ENCODE data around the gene RACGAP1.
A peak's percentile ranks its signal among the peaks of the same experiment; 100 is the strongest.

The RACGAP1 gene

GRCh38 chr12:50019524-50019923, 5.8 kb downstream of the RACGAP1 start:
- H3K4me3 ChIP-seq (ENCODE audit: low read depth, low read length): no peak overlapping the region
- in situ Hi-C loops (cut with HindIII; ENCODE audit: low sequenced_read_pairs): no loop called here
- TF ChIP-seq CTCF (IDR thresholded peaks at IDR 0.05; ENCODE audit: low read depth, low read length): no peak
- DNase-seq (ENCODE audit: low read depth, low spot score): no peak

- in situ Hi-C loops (cut with HindIII; ENCODE audit: low sequenced_read_pairs): no loop called here
- no peak for DNase-seq (ENCODE audit: low read depth, low spot score)
- no peak overlapping the region for H3K4me3 ChIP-seq (ENCODE audit: low read depth, low read length)
- TF ChIP-seq CTCF (IDR thresholded peaks at IDR 0.05; ENCODE audit: low read depth, low read length): no peak
These were observed 6.3 kb downstream of the RACGAP1 start for GRCh38 chr12:50018968-50019367.

- TF ChIP-seq CTCF (IDR thresholded peaks at IDR 0.05; ENCODE audit: low read depth, low read length): no peak
- in situ Hi-C loops (cut with HindIII; ENCODE audit: low sequenced_read_pairs): no loop called here
- no peak overlapping the region for H3K4me3 ChIP-seq (ENCODE audit: low read depth, low read length)
- no peak for DNase-seq (ENCODE audit: low read depth, low spot score)
These were observed 7.1 kb downstream of the RACGAP1 start for GRCh38 chr12:50018154-50018553.

GRCh38 chr12:50017641-50018040, 7.7 kb downstream of the RACGAP1 start:
- no peak overlapping the region for H3K4me3 ChIP-seq (ENCODE audit: low read depth, low read length)
- no peak for DNase-seq (ENCODE audit: low read depth, low spot score)
- in situ Hi-C loops (cut with HindIII; ENCODE audit: low sequenced_read_pairs): no loop called here
- no peak for TF ChIP-seq CTCF (IDR thresholded peaks at IDR 0.05; ENCODE audit: low read depth, low read length)

GRCh38 chr12:50016501-50017475, 8.5 kb downstream of the RACGAP1 start:
- H3K4me3 ChIP-seq (ENCODE audit: low read depth, low read length): no peak overlapping the region
- DNase-seq (ENCODE audit: low read depth, low spot score): peak; percentile 86
- in situ Hi-C loops (cut with HindIII; ENCODE audit: low sequenced_read_pairs): no loop called here
- no peak for TF ChIP-seq CTCF (IDR thresholded peaks at IDR 0.05; ENCODE audit: low read depth, low read length)

- no peak for TF ChIP-seq CTCF (IDR thresholded peaks at IDR 0.05; ENCODE audit: low read depth, low read length)
- no peak for DNase-seq (ENCODE audit: low read depth, low spot score)
- in situ Hi-C loops (cut with HindIII; ENCODE audit: low sequenced_read_pairs): no loop called here
- no peak overlapping the region for H3K4me3 ChIP-seq (ENCODE audit: low read depth, low read length)
These were observed 11.0 kb downstream of the RACGAP1 start for GRCh38 chr12:50014342-50014741.
